SK-N-SH treated with all-trans-retinoic acid at 6 μM for 48 hours (cell line): ENCODE measurements around the gene LSM10.

Experiments
- ISL1 ChIP-seq: fragments of 250-450 bp; sonication (Bioruptor Pico); IDR thresholded peaks from 2 replicates; pipeline ENCODE4 v2.1.2; 2022; ENCODE audit warnings: mild to moderate bottlenecking, moderate library complexity
- PPARA ChIP-seq: fragments of 250-450 bp; sonication (Bioruptor Pico); IDR thresholded peaks from 2 replicates; pipeline ENCODE4 v1.5.0; 2020; ENCODE audit warnings: mild to moderate bottlenecking, borderline replicate concordance
- RARB ChIP-seq: fragments of 250-450 bp; sonication (Bioruptor Pico); IDR thresholded peaks from 2 replicates; pipeline ENCODE4 v1.8.0; 2021; ENCODE audit warnings: mild to moderate bottlenecking, moderate library complexity
- ZC3H10 ChIP-seq: fragments of 250-450 bp; sonication (Bioruptor Pico); IDR thresholded peaks from 2 replicates; pipeline ENCODE4 v1.5.1; 2021; ENCODE audit warnings: mild to moderate bottlenecking, moderate library complexity
- ZFP3 ChIP-seq: fragments of 250-450 bp; sonication (Bioruptor Pico); IDR thresholded peaks from 2 replicates; pipeline ENCODE4 v1.5.0; 2020; ENCODE audit warnings: mild to moderate bottlenecking, moderate library complexity
- ZNF565 ChIP-seq: fragments of 450-650 bp; formaldehyde crosslinking; conservative IDR thresholded peaks from 2 replicates; pipeline ENCODE4 v1.5.0; 2020; ENCODE audit warnings: low read depth, mild to moderate bottlenecking, moderate library complexity
- ZNF8 ChIP-seq: fragments of 450-650 bp; formaldehyde crosslinking; IDR thresholded peaks from 2 replicates; pipeline ENCODE4 v1.5.0; 2020; ENCODE audit warnings: mild to moderate bottlenecking, moderate library complexity
- TF ChIP-seq, protein P1 (sequence below): fragments of 250-450 bp; sonication (Bioruptor Pico); IDR thresholded peaks from 2 replicates; pipeline ENCODE4 v1.8.0; 2021; ENCODE audit warnings: low read depth, mild to moderate bottlenecking, moderate library complexity, borderline replicate concordance
- TF ChIP-seq, protein P2 (sequence below): fragments of 250-450 bp; sonication (Bioruptor Pico); IDR thresholded peaks from 2 replicates; pipeline ENCODE4 v1.8.0; 2020; ENCODE audit warnings: mild to moderate bottlenecking, moderate library complexity, borderline replicate concordance
- TF ChIP-seq, protein P3 (sequence below): fragments of 250-450 bp; sonication (Bioruptor Pico); IDR thresholded peaks from 2 replicates; pipeline ENCODE4 v1.5.1; 2021; ENCODE audit warnings: mild to moderate bottlenecking, moderate library complexity

DNA sequence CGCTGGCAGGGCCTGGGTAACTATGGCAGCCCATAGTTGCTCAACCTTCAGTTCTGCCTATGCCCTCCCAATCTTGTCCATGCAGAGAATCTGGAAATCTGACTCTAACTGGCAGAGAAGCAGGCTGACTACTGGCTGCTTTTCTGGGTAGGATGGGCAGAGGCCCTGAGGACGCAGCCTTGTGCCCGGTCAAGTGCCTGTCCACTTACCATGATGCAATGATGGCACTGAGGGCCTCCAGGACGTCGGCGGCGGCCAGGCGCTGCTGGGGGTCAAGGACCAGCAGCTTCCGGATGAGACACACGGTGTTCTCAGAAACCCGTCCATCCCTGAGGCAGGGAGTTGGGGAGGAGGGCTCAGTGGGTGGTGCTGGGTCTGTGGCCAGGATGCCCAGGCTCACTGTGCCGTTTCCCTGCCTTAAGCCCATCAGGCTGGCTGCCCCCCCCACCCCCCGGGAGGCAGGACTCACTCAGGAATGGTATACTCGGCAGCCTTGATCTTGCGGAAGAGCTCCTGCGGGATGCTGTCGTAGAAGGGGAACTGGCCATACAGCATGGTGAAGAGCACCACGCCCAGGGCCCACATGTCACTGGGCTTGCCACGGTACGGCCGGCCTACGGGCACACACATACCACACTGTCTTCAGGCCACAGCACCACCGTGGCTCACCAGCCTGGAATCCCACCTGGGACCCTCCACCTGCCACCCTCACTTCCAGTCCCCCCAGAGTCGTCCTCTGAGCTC is 53.9 kb downstream of the LSM10 start:
- TF ChIP-seq PPARA (CRISPR knock-in tag) = no peak
- TF ChIP-seq ZNF8 (CRISPR knock-in tag) = no peak
- TF ChIP-seq, protein P1, sequence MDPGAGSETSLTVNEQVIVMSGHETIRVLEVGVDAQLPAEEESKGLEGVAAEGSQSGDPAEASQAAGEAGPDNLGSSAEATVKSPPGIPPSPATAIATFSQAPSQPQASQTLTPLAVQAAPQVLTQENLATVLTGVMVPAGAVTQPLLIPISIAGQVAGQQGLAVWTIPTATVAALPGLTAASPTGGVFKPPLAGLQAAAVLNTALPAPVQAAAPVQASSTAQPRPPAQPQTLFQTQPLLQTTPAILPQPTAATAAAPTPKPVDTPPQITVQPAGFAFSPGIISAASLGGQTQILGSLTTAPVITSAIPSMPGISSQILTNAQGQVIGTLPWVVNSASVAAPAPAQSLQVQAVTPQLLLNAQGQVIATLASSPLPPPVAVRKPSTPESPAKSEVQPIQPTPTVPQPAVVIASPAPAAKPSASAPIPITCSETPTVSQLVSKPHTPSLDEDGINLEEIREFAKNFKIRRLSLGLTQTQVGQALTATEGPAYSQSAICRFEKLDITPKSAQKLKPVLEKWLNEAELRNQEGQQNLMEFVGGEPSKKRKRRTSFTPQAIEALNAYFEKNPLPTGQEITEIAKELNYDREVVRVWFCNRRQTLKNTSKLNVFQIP (CRISPR knock-in tag) = no peak
- no peak for TF ChIP-seq ZC3H10 (CRISPR knock-in tag)
- TF ChIP-seq, protein P2, sequence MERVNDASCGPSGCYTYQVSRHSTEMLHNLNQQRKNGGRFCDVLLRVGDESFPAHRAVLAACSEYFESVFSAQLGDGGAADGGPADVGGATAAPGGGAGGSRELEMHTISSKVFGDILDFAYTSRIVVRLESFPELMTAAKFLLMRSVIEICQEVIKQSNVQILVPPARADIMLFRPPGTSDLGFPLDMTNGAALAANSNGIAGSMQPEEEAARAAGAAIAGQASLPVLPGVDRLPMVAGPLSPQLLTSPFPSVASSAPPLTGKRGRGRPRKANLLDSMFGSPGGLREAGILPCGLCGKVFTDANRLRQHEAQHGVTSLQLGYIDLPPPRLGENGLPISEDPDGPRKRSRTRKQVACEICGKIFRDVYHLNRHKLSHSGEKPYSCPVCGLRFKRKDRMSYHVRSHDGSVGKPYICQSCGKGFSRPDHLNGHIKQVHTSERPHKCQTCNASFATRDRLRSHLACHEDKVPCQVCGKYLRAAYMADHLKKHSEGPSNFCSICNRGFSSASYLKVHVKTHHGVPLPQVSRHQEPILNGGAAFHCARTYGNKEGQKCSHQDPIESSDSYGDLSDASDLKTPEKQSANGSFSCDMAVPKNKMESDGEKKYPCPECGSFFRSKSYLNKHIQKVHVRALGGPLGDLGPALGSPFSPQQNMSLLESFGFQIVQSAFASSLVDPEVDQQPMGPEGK (CRISPR knock-in tag) = no peak
- no peak for TF ChIP-seq ZNF565 (CRISPR knock-in tag)
- TF ChIP-seq ISL1 (CRISPR knock-in tag) = no peak
- TF ChIP-seq ZFP3 (CRISPR knock-in tag) = no peak
- no peak for TF ChIP-seq RARB (CRISPR knock-in tag)
- TF ChIP-seq, protein P3, sequence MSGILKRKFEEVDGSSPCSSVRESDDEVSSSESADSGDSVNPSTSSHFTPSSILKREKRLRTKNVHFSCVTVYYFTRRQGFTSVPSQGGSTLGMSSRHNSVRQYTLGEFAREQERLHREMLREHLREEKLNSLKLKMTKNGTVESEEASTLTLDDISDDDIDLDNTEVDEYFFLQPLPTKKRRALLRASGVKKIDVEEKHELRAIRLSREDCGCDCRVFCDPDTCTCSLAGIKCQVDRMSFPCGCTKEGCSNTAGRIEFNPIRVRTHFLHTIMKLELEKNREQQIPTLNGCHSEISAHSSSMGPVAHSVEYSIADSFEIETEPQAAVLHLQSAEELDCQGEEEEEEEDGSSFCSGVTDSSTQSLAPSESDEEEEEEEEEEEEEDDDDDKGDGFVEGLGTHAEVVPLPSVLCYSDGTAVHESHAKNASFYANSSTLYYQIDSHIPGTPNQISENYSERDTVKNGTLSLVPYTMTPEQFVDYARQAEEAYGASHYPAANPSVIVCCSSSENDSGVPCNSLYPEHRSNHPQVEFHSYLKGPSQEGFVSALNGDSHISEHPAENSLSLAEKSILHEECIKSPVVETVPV (CRISPR knock-in tag) = no peak
